NCI-H1694 (cell line): ENCODE data around the gene ABHD16B.

Experiments
- DNase-seq: peaks from one replicate; lab custom pipeline; 2025; lab: John Stamatoyannopoulos, UW

ABHD16B gene

GRCh38 chr20:63895952-63896263 is 34.6 kb downstream of the ABHD16B start:
- DNase-seq: no peak

GRCh38 chr20:63896264-63897105 is 35.2 kb downstream of the ABHD16B start:
- no peak for DNase-seq

- no peak for DNase-seq
These were observed 36.8 kb downstream of the ABHD16B start for GRCh38 chr20:63897978-63898561.

- DNase-seq: no peak
These were observed 37.7 kb downstream of the ABHD16B start for GRCh38 chr20:63898882-63899558.

GRCh38 chr20:63900413-63900812 is 39.1 kb downstream of the ABHD16B start:
- DNase-seq: no peak

GRCh38 chr20:63903796-63904561 is 42.7 kb downstream of the ABHD16B start:
- DNase-seq: no peak

- DNase-seq: no peak
These were observed 46.8 kb downstream of the ABHD16B start for GRCh38 chr20:63908008-63908682.

- no peak for DNase-seq
These were observed 49.9 kb downstream of the ABHD16B start for GRCh38 chr20:63911176-63911575.
